Stimulated activated CD4-positive, alpha-beta T cell treated with anti-CD3 and anti-CD28 coated beads, Interleukin-4, amount 100 ng/mL, for 4 hours (primary cell): ENCODE measurements around the gene HEXIM2.
"Not testable (repeated sequence)": the region's sequence is repeated elsewhere in the genome, so short reads cannot be mapped to it uniquely, and the experiment has no call there.

Source experiments
- DNase-seq, 2 experiments: peaks; one replicate each; pipeline ENCODE4 v3.0.0-alpha.2; 2020

Gene HEXIM2

DNA sequence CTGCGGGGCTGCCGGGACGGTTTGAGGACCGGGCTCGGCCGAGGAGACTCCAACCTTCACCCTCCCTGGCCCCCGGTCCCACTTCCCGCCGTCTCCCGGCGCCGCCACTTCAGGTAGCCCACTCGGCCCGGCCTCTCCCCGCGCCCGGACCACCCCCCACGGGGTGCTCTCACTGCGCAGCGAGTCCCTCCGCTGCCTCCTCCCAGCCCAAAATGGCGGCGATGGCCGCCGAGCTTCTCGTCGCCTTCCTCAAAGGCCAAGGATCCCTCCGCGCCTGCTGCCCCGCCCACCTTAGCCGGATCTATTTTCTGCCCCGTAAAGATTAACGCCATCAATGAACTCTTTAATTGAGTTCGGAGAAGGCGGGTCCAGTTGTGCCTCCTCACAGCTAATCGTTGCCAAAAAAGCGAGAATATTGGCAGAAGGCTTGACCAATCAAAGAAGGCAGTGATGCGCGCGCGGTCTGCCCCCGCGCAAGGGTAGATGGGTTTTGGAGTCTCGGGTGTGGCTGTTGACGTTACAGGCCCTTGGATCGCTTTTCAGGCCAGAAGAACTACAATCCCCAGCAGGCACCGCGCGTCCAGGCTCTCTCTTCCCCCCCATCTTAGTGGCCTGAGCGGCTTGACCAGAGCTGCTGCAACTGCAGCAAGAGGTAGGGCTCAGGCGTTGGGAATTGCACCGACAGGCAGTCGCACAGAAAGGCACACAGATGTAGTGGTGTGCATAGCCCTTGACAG, at the start of gene HEXIM2:
TSS of gene HEXIM2 (plus strand) at position 588 of the 737 bp plus-strand sequence. CDS start 919 bp downstream, outside the sequence.
- DNase-seq, result peak; percentile 95 to 98

DNA sequence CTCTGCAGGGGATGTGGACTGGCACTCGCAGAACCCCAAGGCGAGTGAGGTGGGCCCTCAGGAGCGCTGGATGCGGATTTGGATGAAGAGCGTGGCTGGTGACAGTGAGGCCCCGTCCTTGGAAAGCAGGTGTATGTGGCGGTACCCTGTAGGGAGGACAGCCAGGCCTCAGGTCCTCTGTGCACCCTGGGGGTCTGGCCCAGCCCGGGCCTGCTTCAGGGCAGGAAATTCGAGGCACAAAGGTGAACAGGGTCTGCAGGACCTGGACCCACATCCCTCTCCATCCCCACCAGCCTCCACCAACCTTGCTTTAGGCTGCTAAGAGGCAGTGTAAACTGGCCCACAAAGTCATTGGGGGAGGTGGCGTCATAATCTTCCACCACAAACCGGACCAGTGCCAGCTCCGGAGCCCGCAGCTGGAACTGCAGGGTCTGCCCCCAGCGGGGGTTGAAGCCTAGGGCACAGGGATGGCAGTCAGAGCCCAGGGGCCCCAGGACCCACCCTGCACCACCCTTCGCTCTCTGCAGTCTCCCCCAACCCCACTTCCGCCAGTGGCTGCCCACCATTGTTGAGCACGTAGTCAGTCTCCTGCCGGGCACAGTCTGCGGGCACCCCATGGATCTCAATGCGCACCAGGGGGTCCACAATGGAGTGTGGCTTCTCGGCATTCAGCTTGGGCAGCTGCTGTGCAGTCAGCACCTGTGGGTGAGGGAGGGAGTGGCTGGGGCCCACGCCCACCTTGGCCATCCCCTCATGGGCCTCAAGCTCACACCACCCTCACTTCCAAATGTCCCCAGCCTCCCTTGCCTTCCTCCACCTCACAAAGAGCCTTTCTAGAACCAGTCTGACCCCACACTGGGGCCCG, 48.9 kb upstream of the HEXIM2 start:
- DNase-seq, result no peak

DNA sequence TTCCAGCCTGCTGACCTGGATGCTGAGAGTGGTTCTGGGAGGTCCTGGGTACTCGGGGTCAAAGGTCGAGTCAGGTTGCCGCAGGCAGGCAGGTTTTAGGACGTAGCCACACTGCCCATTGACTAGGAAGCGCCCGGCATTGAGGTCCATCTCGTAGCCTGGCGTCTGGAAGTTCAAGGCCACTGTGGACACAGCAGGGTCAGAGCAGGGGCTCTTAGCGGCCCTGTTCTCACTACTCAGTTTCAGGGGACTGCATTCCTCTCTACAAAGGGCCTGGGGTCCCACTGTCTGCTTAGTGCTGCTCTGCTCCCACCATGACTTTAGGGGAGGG, 48.3 kb upstream of the HEXIM2 start:
- no peak for DNase-seq

- DNase-seq, result no peak
Observed at GRCh38 chr17:45114117-45114932, 47.4 kb upstream of the HEXIM2 start.

DNA sequence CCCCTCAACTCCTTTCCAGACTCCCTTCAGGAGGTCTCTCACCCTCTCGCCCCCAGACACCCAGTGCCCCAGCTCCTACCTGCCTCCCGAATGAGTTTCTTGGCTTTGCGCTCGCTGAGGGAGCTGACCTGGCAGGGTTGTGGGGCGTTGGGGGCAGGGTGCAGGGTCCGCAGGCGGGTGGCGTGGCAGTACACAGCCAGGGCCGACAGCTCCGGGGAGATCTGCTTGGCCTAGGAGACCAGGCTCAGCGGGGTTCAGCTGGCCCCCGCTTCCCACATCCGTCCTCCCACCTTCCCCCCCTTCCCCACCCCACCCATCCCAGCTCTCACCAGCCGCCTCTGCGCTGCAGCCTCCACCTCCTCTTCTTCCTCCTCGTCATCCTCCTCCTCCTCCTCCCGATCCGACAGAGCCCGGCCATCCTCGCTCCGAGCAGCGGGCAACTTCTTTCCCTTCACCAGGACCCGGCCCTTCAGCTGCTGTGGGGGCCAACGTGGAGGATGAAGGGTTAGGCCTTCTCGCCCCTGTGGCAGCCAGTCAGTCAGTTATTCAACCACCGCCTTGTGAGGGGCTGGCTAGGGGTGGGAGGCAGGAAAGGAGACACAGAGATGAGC, 46.6 kb upstream of the HEXIM2 start:
- no peak for DNase-seq

DNA sequence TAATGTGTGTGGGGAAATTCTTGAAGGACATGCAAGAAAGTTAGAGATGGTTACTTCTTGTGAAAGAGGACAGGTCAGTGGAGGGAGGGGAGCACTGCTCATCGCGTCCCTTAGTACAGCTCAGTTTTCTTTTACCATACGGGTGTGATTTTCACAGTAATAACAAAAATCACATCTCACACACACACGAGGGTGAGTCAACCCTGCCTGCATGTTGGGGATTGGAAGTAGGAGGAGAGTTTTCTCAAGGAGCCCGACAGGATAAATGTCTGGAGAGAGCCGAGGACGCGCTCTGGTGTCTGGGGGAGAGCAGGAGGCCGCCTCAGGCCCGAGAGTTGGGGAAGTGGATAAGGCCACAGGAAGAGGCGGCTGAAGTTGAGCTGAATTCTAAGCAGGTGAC, 45.8 kb upstream of the HEXIM2 start:
- no peak for DNase-seq

DNA sequence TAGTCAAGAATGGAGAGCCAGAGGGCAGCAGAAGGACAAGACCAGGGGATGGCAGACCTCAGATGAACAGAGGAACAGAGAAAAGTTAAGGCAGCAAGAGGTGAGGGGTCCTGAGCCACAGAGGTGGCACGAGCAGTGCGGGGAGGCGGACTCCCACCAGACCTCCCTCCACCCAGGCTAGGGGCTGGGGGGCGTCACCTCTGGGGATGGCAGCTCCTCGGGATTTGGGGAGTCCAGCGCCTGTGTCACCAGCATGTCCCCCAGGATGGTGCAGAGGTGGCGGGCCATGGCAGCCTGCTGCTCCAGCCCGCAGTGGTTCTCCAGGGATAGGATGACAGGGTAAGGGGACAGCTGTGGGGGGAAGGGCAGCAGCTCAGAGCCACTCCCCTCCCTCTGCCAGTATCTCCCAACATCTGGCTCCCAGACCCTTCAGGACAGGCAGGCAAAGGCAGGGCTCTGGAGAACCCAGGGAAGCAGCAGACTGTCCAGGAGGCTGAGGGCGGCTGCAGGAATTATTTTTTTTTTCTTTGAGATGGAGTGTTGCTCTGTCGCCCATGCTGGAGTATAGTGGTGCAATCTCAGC, 45.1 kb upstream of the HEXIM2 start:
- DNase-seq, result no peak

DNA sequence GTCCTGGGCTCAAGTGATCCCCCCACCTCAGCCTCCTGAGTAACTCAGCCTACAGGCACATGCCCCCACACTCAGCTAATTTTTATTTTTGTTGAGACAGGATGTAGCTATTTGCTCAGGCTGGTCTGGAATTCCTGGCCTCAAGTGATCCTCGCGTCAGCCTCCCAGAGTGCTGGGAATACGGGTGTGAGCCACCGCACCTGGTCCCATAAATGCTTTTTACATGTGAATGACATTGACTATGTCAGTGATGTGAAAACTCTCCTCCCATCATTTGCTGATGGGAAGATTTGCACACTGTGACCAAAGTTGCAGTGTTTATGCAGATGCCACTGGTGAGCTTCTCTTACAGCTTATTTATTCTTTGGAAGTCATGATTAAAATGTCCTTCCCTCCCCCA, 44.3 kb upstream of the HEXIM2 start:
- DNase-seq, result no peak

GRCh38 chr17:45117848-45118646, 43.6 kb upstream of the HEXIM2 start:
- no peak for DNase-seq

- DNase-seq, result no peak
Observed at GRCh38 chr17:45118691-45119090, 43.0 kb upstream of the HEXIM2 start.

GRCh38 chr17:45119964-45120363, 41.7 kb upstream of the HEXIM2 start:
- no peak for DNase-seq

DNA sequence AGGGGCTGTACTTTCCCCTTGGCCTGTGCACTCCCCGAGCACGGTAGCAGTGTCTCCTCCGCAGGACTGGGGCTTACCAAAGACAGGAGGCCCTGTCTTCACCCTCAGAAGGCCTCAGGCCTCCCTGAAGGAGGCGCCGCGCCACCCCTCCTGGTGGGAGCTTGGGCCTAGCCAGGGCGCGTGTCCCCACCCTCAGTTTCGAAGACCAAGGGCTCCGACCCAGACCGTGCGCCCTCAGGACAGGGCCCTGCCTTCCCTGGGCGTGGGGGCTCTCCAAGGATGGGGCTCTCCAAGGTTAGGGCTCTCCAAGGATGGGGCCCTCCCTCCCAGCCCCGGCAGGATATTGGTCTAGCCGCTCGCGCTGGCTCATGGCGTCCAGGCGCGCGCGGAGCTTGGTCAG, 41.1 kb upstream of the HEXIM2 start:
- no peak for DNase-seq

DNA sequence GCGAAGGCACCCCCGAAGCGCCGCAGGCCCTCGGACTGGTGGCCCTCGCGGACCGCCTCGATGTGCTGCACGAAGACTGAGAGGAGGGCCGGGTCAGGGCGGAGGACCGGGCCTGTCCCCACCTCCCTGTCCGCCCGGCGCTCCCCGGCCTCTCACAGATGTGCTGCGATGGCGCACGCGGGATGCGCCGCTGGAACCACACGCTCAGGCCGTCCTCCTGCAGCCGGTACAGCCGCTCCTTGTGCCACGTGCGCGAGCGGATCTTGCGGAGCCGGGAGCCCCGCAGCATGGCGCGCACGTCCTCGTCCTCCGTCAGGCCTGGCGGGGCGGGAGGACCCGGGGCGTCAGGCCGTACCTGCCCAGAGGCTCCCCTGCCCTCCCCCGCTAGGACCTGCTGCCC, 40.6 kb upstream of the HEXIM2 start:
- no peak for DNase-seq

DNA sequence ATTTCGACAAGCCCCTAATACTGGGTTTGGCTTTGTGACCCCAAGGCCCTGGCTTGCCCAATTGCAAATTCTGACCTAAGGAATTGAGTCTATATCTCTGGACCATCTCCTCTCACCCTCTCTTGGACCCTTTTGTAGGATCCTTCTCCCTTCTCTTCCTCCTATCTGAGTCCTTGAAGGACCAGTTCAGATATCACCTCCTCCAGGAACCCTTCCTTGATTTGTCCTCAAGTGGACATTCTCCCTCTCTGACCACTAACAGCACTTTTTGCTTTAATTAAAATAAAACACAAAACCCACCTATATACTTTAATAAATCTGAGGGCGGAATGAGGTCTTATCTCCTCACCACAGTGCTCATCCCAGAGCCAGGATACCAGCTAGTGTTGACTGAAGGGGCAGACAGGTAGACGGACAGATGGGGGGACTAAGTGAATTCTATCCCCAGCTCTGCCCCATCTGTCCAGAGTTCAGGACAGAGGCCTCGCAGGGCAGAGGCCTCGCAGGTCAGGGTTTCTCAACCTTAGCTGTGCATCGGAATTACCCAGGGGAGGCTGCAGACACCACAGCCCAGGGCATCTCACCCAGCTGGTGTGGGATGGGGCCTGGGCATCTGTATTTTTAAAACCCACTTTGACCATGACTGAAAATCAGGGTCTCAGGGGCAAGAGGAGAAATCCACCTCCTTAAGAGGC, 38.5 kb upstream of the HEXIM2 start:
- no peak for DNase-seq

DNA sequence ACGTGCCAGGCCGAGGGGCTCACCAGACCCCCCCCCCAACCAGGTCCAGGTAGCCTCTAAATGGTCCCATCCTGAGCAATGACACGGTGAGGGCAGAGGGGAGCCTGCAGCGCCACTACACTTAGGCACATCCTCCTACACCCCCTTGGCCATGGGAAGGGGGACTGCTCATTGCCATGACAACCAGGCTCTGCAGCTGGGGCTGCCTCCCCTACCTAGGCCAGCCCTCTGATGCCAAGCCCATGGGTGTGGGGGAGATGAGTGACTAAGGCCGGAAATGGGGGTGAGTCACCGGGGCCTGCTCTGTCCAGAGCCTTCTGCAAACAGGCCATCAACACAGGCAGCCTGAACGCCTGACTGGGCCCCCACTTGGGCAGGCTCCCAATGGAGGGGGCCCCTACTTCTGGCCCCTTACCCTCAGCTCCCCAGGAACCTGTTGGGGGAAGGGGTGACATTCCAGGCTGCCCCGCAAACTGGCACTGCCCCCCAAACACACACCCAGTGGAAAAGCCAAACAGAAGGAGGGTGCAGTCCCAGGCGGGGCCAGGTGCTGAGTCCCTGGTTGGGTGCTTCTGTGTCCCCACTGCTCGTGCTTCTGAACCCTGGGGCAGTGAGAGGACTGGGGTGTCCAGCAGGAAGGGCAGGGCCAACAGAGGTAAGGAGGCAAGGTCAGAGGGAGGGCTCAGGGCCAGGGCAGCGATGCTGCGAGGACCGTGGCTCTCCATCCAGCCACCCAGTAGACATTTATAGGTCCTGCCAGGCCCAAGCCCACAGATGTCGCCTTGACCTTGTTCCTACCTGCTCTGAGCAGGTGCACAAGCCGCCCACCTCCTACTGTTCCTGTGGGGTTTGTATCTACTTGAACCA, 37.5 kb upstream of the HEXIM2 start:
- DNase-seq, result peak in 1 of 2 experiments; percentile 19

GRCh38 chr17:45124797-45125122, 36.9 kb upstream of the HEXIM2 start:
- DNase-seq, result not testable (repeated sequence)

DNA sequence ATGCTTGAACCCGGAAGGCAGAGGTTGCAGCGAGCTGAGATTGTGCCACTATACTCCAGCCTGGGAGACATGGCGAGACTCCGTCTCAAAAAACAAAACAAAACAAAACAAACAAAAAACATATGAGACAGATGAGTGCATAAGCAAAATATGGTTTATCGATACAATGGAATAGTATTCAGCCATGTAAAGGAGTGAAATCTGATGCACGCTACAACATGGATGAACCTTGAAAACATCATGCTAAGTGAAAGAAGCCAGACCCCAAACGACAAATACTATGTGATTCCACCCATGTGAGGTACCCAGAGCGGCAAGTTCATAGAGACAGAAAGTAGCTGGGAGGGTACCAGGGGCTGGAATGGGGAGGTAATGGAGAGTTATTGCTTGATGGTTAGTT, 36.2 kb upstream of the HEXIM2 start:
- DNase-seq, result no peak

- DNase-seq, result no peak
Observed at GRCh38 chr17:45127207-45127547, 34.5 kb upstream of the HEXIM2 start.

GRCh38 chr17:45127548-45128300, 34.0 kb upstream of the HEXIM2 start:
- DNase-seq, result no peak

GRCh38 chr17:45128331-45128730, 33.3 kb upstream of the HEXIM2 start:
- DNase-seq, result no peak
